ENCODE data around the gene UBE2O. TPM values are rescaled to one million over a fixed set of nuclear protein-coding genes. Genes with fewer than 3 reads are reported as not detected.

UBE2O gene
- polyA plus RNA-seq, 1 donor: 30.2 TPM

DNA sequence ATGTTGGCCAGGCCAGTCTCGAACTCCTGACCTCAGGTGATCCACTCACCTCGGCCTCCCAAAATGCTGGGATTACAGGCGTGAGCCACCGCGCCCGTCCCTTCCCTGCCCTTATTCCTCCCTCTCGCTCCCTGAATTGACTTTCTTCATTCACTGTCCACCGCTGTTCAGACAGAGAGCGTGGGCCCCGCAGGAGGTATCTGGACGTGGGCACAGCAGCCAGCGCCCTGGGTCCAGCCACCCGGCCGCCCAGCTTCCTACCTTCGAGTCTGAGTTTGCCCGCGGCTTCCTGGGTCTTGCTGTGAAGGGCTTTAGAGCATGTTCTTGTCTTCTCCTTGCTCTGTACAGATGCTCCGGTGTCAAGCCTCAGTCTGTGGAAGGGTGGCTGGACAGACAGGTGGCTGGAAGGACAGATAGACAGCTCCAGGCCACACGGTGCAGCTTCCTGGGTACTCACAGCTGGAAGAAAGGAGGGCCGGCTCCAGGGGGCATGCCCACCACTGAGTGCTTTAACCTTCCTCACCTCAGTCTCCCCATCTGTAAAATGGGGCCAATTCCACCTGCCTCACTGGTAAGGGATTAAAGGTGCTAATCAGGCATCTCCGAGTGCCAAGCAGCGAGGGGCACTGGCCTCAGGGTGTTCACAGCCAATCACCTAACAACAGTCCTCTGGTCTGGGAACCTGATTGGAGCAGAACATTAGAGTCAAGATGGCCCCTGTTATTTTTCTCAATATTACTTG, 34.7 kb upstream of the UBE2O start:
- no peak for DNase-seq

DNA sequence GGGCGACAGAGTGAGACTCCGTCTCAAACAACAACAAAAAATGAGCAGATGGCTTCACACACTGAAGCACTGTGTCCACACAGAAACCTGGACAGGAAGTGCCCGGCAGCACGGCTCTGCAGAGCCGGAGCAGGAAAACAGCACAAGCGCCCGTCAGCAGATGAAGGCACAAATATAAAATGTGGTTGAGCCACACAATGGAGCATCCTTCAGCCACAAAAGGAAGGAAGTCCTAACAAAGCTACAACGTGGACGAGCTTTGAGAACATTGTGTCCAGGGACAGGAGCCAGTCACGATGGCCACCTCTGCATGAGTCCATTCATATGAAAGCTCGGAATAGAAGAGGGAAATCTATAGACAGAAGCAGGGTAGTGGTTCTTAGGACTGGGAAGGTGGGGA, 32.6 kb upstream of the UBE2O start:
- no peak for DNase-seq

DNA sequence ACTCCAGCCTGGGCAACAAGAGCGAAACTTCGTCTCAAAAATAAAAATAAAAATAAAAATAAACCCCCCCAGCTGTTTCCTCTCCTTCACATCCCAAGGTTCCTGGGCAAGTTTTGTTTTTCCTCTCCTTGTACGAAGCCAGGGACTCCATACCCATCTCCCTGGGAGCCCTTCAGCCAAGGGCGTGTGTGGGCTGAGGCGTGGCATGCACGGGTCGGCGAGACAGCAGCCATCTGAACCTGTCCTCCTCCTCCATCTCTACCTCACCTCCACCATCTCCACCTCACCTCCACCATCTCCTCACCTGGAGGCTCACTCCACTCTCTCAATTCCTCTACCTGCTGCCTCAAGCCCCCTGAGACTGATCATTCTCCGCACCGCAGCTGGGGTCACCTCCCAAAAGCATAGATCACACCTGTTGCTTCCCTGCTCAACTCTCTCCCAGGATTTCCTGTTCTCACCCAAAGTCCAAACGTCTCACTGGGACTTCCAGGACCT, 31.3 kb upstream of the UBE2O start:
- DNase-seq: no peak

DNA sequence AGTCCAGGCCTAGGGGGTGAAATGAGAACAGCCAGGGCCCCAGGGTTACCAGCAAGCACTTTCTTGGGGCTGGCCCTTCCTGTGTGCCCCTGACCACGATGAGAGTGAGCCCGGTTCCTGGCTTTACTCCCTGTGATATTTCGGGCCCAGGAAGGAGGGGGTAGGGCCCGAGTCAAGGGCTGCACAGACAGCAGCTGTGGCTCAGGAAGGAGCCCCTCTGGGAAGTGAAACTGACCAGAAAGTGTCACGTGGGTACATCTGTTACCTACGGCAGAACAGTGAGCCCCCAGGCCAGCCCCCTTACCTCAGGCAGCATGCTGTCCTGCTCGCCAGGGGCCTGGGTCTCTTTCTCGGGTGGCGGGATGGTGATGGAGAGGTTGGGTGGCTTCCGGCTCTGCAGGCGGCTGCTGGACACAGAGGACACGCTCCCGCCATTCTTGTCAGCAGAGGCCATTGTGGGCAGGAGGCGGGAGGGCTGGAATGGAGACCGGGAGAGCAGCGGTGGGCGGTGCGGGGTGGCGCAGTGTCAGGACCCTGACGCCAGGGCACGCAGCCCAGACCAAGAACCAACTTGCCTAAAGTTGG, 28.2 kb upstream of the UBE2O start:
- no peak for DNase-seq

DNA sequence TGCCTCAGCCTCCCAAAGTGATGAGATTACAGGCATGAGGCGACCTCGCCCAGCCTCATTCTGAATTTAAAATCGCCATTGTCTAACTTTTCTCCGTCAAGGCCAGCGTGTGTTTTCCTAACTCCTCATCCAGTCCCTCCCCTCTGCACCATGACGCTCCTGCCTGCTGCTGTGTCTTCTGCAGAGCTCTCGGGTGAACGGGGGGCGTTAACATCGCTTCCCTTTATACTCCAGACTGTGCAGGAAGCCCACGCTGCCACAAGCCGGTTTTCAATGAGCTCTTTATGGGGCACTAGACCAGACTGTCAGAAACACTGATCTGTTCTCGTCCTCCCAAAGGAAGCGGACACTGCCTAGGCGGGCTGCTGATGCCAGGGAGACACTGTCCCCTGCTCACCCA, 27.7 kb upstream of the UBE2O start:
- DNase-seq: peak; percentile 60

DNA sequence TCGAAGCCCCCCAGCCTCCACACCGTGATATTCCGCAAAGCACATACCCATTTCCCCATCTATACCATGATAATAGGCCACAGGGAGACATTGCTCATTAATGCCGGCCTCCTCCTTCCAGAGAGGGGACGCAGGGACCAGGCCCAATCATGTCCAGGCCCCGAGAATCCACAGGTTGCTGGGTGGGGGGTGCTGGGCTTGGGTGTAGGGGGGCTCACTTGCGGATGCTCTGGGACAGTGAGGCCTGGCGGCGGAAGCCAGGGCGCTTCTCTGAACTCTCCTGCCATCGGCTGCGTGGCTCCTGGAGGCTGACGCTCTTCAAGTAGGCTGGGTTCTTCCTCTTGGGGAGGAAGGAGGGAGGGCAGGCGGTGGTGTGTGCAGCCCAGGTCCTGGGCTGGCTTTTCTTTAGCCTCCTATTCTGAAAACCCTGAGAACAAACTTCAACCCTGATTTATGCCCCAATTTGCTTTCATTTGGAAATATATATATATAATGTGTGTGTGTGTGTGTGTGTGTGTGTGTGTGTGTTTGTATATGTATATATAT, 26.6 kb upstream of the UBE2O start:
- no peak for DNase-seq

DNA sequence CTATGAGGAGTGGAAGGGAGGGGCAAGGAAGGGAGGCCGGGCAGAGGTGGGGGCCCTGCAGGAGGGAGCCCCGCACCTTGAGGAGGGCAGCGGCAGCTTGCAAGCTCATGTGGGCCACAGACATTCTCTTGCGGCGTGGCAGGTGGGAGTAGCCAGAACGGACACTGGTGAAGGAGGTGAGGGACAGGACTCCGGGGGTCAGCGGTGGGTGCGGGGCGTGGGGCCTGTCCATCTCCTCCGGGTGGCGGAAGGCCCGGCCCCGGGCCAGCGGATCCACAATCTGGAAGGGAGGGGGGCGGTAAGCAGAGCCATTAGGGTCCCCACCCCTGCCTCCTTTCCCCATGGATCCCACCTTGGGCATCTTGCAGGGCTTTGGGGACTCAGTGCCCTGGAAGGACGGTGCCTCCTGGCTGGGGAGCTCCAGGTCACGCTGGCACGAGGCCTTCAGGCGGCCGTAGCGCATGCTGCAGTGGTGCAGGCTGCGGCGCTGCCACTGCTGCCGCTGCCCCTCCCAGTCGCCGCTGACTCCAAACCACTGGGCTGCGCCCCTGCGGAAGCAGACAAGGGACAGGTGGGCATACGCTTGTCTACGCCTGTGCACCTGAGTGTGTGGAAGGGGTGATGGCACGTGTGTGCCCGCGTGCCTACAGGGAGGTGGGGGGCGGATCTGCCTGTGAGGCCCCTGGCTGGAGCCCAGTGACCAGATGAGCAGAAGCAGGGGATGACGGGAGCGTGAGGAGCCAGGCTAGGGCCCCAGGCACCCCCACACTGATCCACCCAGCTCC, 26.0 kb upstream of the UBE2O start:
- no peak for DNase-seq

DNA sequence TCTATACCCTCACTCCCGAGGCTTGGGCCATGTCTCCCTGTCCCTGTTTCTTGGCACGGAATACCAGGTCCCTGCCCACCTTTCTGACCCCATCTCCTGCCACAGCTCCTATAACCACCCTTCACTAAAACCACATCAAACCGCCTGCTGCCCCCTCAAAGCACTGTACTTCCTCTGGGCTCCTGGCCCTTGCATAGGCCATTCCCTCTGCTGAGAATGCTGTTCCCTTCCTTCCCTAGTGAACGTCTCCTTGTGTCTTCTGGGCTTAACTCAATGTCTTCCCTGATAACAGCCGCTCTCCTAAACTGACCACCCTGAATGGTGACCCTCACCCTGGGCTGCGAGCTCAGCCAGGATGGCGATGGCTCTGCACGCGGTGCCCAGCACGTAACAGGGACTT, 25.1 kb upstream of the UBE2O start:
- no peak for DNase-seq

DNA sequence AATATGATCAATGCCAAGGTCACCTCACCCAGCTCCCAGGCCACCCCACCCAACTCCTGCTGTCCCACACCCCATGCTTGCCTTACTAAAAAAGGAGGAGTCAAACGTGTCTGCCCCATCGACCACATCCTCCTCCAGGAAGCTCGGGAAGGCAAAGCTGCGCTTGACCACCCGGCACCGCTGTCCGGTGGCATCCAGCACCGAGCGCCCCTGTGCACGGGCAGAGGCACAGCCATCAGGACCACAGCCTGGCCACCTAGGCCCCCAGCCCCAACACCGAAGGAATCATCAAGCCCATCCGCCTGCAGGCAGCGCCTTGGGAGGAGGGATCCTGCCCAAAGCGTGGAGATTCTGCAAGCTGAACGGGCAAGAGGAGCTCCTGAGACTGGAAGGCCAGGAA, 24.6 kb upstream of the UBE2O start:
- no peak for DNase-seq

DNA sequence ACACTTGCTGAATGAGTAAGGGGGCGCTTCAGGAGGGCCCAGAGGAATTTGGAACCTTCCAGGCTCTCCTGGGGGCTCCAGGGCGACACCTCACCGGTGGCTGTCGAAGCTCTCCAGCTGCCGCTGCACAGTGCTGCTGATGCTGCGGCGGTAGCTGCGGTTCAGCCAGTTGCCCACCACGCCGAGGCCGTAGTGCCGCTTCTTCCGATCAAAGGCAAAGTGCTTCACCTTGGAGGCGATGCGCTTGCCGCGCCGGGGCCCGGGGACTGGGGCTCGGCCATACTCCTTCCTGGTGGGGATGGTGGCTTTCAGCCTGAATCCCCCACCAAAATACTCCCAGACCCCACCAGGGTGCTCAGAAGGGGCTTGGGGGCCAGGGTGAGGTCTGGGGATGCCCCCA, 23.8 kb upstream of the UBE2O start:
- DNase-seq: no peak

DNA sequence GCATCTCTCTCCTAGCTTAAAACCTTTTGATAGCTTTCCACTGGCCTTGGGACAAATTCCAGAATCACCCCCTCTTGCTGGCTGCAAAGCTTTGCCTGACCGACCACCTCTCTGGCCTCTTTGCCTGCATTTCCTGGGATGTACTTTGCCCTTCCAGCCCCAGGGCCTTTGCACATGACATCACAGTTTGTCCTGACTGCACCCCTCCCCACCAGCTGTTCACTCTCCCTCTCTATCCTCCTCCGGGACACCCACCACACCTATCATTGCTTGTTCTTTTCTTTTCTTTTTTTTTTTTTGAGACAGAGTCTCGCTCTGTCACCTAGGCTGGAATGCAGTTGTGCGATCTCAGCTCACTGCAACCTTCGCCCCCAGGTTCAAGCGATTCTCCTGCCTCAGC, 22.4 kb upstream of the UBE2O start:
- no peak for DNase-seq

DNA sequence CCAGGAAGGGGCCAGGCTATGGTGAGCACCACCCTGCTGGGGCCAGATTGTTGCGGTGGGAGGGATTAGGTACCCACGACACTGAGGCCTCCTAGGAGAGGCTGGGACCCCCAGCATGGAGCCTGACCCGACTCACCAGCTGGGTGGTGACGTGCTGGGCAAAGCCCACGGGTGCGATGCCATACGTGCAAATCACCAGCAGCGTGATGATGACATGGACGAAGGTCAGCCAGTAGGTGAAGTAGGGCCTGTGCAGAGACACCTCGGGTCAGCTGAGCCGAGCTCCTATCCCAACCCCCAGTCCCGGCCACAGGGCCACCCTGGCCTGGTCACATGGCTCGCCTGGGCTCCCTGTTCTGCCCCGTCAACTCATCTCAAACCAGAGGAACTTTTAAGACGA, 21.9 kb upstream of the UBE2O start:
- DNase-seq: no peak

DNA sequence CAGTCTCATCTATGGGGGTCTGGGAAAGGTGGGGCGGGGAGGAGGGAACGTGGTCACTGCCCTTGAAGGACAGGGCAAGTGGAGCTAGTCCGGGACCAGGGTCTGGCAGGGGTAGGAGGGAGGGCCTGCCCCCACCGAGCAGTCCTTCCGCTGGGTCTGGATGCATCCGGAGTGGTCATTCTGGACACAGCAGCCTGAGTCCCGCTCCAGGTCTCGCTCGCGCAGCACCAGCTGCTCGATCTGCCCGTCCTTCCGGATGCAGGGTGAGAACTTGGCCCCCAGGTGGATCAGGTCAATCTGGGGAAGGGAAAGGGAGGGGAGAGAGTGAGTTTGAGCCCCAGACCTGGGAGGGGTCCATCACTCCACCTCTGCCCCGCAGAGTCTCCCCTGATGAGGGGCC, 21.3 kb upstream of the UBE2O start:
- no peak for DNase-seq

DNA sequence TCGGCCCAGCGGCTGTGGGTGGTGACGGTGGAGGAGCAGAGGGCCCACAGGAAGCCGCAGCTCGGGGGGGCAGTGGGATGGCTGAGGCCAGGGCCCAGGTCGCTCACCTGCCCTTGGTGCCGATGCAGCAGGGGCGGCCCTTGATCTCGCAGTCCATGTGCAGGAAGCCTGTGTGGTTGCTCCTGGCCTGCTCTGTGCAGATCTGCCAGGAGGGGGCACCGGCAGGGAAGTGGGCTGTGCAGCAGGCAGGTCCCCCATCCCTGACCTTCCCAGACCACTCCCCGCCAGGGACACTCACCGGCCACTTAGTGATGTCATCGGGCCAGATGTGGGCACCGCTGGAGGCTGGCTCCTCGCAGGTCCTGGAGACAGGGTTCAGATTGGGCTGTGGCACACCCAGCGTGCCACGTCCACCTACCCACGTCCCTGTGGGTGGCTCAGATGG, 20.6 kb upstream of the UBE2O start:
- DNase-seq: no peak

DNA sequence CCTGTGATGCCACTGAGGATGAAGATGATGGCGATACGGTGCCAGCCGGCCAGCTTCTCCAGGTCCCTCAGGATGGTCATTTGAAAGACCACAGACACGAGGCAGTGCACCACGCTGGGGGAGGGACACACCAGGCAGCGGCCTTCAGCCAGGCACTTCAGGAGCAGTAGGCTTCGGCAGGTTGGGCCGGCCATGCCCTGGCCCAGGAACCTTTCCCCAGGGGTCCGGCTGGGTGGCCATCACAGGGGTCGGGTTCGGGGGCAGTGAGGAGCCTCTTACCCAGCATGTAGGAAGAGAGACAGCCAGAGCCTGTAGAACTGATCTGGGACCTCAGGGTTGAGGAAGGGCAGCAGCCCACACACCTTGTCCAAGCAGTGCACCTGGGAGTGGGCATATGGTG, 19.8 kb upstream of the UBE2O start:
- no peak for DNase-seq

DNA sequence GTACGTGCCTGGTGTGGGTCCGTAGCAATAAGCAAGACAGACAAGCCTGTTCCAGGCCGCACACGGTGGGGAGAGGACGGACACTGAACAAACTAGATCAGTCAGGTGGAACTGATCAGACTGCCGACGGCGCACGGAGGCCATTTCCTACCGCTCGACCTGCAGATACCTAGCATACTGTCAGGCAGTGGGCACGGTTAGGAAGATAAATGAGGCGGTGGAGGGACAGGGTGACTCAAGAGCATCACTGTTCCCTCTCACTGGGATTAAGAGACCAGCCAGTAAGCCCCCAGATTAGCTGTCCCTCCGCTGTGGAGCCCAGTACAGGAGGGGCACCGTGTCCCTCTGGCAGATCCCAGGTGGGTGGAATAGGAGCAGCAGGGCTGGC, 19.3 kb upstream of the UBE2O start:
- no peak for DNase-seq

DNA sequence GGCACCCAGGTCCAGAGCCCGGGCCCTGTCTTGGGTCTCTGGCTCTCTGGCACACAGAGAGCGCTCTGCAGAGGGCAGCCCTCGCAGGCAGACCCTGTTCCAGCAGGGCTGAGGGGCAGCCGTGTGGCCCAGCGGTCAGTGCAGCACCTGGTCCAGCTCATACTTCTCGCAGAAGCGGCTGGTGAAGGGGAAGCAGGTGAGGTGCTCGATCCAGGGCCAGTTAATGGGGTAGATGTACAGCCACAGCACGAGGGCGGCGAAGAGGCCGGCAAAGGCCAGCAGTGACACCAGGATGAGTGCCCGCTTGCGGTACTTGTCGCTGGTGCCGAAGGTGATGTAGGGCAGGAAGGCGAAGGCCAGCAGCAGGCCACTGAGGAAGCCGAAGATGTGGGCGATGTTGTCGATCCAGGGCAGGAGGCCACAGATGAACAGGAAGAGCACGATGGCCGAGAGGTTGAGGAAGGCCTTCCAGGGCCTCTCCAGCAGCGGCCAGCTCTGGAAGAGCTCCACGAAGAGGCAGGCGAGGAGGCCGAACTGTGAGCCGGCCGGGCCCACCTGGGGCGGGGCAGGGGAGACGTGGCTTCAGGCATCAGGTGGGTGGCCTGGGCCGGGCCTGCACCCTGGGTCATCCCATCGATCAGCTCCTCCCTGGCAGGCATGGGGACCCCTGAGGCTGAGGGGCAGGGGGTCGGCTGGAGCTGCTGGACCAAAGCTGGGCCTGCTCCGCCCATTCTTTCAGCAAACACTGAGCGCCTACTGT, 18.7 kb upstream of the UBE2O start:
- DNase-seq: no peak

DNA sequence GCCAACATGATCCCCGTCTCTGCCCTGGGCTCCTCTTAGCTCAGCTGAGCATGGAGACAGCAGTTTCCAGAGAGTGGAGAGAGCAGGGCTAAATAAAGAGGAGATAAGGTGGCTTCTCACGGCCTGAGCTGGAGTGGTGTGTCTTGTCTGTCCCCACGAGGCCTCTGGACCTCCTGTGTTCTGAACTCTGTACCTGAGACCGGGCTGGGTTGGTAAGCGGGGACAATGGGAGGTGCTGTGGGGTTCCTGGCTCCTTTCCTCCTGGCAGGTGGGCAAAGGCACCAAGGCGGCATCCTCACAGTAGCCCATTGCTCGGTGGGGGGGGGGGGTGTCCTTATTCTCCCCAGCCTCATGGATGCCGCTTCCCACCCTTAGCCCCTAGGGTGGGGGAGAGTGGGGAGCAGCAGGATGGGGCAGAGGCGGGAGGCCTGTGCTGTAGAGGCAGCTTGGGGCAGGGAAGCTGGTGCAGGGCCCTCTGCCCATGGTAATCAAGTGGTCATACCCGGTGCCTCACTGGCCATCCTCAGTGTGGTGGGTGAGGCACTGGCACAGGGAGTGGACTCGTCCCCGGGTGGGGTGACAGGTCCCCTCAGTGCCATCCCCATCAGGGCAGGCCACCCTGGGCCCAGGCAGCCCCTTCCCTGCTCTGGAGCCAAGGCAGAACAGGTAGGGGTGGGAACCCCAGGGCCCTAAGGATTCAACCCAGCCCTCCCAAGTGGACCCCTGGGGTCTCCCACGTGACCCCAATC, 17.2 kb upstream of the UBE2O start:
- no peak for DNase-seq

DNA sequence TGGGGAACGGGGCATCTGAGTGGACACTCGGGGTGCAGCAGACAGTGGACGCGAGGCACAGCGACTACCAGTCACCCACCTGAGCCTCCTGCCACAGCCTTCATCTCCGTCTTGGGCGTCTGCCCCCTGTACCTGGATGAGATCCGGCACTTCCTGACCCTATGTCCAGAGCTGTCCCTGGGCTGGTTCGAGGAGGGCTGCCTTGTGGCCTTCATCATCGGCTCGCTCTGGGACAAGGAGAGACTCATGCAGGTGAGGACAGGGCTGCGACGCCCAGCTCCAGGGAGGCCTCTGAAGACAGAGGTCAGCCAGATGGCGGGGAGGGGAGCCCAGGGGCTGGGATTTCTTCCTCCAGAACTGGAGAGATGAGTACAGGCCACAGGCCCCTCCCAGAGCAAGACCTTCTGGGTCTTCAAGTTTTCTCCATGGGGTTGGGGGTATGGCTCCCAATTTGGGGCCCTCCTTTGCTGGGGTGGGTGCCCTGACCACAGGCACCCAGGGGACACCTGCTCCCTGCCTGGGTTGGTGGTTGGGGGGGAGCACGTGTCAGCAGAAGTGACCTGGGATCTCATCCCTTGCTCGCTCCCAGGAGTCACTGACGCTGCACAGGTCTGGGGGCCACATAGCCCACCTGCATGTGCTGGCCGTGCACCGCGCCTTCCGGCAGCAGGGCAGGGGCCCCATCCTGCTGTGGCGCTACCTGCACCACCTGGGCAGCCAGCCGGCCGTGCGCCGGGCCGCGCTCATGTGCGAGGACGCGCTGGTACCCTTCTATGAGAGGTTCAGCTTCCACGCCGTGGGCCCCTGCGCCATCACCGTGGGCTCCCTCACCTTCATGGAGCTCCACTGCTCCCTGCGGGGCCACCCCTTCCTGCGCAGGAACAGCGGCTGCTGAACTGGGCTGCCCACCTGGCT, 16.4 kb upstream of the UBE2O start:
- DNase-seq: no peak

DNA sequence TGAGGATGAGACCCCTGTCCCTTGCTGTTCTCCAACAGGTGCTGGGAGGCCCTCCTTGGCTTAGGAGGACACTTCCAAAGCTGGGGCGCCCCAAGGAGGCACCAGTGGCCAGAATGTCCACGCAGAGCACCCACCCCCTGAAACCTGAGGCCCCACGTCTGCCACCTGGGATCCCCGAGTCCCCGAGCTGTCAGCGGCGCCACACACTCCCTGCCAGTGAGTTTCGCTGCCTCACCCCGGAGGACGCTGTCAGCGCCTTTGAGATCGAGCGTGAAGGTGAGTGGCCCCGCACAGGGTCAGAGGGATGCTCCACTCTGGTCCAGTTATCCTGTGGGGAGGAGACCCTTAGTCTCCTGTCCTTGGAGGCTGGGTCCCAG, 15.7 kb upstream of the UBE2O start:
- no peak for DNase-seq
